ENCODE measurements around the gene LRP1. TPM values are rescaled to one million over a fixed set of nuclear protein-coding genes. Genes with fewer than 3 reads are reported as not detected.

LRP1 gene
- total RNA-seq, 1 donor from 2014 or later: 62.7 TPM

DNA sequence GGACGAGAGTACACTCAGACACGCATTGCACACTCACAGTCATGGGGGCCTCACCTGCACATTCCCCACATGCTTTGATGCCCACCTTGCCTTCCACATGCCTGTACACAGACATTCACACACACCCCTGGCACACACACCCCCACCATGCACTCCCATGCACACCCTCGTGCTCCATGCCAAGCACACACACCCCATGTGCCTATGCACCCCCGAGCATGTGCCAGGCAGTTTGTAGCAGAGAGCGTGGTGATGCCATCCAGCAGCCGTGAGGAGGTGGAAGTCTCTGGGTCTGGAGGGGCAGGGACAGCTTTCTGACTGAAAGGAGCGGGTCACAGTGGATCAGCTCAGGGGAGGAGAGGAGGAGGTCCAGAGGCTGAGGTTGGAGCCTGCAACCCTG, 77.6 kb downstream of the LRP1 start:
- H3K4me3 Mint-ChIP-seq: no peak overlapping the region
- no peaks in the 10 kb centered on the region for H3K27me3 Mint-ChIP-seq (ENCODE audit: low read depth)
- peak overlapping the region; percentile 62 for H3K27ac Mint-ChIP-seq (ENCODE audit: unreplicated experiment)
- no peak for DNase-seq (ENCODE audit: low read depth, low spot score)
- no peaks in the 10 kb centered on the region for H3K4me1 Mint-ChIP-seq
- H3K9me3 Mint-ChIP-seq: no peaks in the 10 kb centered on the region
- no peak for TF ChIP-seq CTCF (conservative IDR thresholded peaks at IDR 0.05)
- no peaks in the 10 kb centered on the region for H3K36me3 Mint-ChIP-seq (ENCODE audit: low read depth)

DNA sequence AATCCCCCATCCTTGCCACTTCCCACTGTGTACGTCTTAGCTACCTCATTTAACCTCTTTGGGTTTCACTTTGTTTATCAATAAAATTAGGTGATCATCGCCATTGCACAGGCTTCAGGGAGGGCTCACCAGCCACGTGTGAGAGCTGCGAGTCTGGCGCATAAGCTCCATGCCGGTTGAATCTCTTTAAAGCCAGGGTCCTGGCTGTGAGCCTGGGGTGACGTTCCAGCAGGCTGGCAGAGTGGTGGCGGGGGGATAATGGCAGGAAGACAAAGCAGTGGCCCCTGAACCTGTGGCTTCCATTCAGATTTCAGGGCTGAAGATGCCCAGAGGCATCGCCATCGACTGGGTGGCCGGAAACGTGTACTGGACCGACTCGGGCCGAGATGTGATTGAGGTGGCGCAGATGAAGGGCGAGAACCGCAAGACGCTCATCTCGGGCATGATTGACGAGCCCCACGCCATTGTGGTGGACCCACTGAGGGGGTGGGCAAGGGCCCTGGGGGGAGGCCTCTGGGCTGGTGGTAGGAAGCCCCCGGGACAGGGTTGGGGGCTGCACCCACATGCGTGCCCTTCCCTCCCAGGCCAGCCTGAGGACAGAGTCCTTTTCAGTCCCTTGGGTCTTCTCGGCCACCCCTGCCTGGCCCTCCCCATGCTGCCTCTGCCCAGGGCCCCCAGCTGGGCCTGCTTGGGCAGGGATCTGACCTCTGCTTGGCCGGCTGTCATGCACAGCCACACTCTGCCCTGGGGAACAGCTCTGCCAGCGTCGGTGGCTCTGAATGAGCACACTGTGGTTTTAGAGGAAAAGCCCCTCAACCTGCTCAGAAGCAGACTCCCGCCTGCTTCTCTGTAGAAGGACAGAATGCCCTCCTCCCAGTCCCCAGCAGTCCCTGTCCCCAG, 79.7 kb downstream of the LRP1 start:
- Mint-ChIP-seq H3K4me3 (no peak overlapping the region), H3K27ac (ENCODE audit: unreplicated experiment) (no peak overlapping the region), H3K36me3 (ENCODE audit: low read depth) (no peaks in the 10 kb centered on the region), H3K4me1 (no peaks in the 10 kb centered on the region), H3K9me3 (no peaks in the 10 kb centered on the region), H3K27me3 (ENCODE audit: low read depth) (peaks cover 3% of the 10 kb centered on the region)
- no peak for TF ChIP-seq CTCF (conservative IDR thresholded peaks at IDR 0.05)
- DNase-seq (ENCODE audit: low read depth, low spot score): no peak

DNA sequence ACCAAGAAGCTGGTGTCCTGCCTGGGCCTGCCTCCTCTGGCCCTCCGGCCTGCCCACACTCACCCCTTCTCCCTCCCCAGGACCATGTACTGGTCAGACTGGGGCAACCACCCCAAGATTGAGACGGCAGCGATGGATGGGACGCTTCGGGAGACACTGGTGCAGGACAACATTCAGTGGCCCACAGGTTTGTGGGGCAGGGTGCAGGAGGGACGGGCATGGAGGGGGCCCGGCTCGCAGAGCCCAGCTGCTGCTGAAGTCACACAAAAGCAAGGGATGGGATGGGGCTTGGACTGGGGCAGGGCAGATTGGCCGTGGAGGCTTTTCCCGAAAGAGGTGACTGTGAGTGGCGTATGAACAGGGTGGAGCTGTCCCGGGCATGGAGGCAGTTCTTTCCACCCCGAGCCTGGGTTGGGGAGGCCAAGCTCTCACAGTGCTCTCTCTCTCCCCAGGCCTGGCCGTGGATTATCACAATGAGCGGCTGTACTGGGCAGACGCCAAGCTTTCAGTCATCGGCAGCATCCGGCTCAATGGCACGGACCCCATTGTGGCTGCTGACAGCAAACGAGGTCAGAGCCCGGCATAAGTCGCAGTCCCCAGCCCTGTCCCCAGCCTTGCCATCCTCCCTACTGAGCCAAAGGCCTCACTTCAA, 80.5 kb downstream of the LRP1 start:
- Mint-ChIP-seq H3K4me1 (peaks cover 6% of the 10 kb centered on the region), H3K27ac (ENCODE audit: unreplicated experiment) (no peak overlapping the region)

GRCh38 chr12:57209916-57210315, 81.6 kb downstream of the LRP1 start:
- Mint-ChIP-seq H3K36me3 (ENCODE audit: low read depth) (no peaks in the 10 kb centered on the region), H3K27ac (ENCODE audit: unreplicated experiment) (no peak overlapping the region), H3K4me1 (peaks cover 12% of the 10 kb centered on the region), H3K4me3 (no peak overlapping the region), H3K27me3 (ENCODE audit: low read depth) (peaks cover 20% of the 10 kb centered on the region), H3K9me3 (no peaks in the 10 kb centered on the region)
- DNase-seq (ENCODE audit: low read depth, low spot score): no peak
- no peak for TF ChIP-seq CTCF (conservative IDR thresholded peaks at IDR 0.05)

More for the DNA sequence above, 80.5 kb downstream of the LRP1 start:
- Mint-ChIP-seq H3K27me3 (ENCODE audit: low read depth) (peaks cover 8% of the 10 kb centered on the region), H3K9me3 (no peaks in the 10 kb centered on the region), H3K36me3 (ENCODE audit: low read depth) (no peaks in the 10 kb centered on the region), H3K4me3 (no peak overlapping the region)
- DNase-seq (ENCODE audit: low read depth, low spot score): no peak
- TF ChIP-seq CTCF (conservative IDR thresholded peaks at IDR 0.05): no peak

DNA sequence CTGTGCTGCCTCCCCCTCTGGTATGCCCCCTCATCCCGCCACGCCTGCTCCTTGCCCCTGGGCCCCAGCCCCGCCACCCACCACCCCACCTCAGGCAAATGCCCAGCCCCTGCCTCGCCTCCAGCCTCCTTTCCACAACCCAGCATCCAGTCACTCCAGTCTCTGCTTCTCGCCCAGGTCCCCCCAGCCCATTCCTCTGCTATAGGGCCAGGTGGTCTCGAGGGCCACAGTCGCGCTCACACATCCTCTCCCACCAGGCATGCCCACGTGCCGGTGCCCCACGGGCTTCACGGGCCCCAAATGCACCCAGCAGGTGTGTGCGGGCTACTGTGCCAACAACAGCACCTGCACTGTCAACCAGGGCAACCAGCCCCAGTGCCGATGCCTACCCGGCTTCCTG, 82.2 kb downstream of the LRP1 start:
- Mint-ChIP-seq H3K9me3 (no peaks in the 10 kb centered on the region), H3K4me3 (no peak overlapping the region), H3K4me1 (peaks cover 16% of the 10 kb centered on the region), H3K36me3 (ENCODE audit: low read depth) (no peaks in the 10 kb centered on the region), H3K27me3 (ENCODE audit: low read depth) (peaks cover 25% of the 10 kb centered on the region), H3K27ac (ENCODE audit: unreplicated experiment) (no peak overlapping the region)
- TF ChIP-seq CTCF (conservative IDR thresholded peaks at IDR 0.05): no peak
- DNase-seq (ENCODE audit: low read depth, low spot score): no peak

Data from neural crest cell (in vitro differentiated cells).